Measurements from ENCODE around the gene TXNL4B. TPM values are rescaled to one million over a fixed set of nuclear protein-coding genes. Genes with fewer than 3 reads are reported as not detected.

Gene TXNL4B
- total and polyA plus RNA-seq, 2 donors from 2014 or later = 11.9 to 16.1 TPM

DNA sequence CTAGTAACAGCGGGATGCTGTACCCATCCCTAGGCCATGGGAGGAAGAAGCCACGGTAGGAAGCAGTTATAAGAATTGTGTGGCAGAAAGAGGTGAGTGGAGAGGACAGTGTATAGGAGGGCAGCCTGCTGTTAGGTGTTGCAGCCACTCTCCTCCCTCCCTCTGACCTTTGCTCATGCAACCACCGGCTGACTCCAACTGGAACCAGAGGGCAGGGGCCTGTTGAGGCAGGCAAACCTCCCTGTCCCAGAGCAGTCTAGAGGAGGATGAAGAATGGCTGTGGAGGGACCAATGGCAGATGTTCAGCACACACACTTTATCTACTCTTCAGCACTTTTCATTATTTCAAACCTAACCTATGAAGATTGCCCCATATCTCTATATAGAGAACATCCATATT lies 2.2 kb downstream of the TXNL4B start:
- no peak for FAIRE-seq
- TF ChIP-seq, protein P1, sequence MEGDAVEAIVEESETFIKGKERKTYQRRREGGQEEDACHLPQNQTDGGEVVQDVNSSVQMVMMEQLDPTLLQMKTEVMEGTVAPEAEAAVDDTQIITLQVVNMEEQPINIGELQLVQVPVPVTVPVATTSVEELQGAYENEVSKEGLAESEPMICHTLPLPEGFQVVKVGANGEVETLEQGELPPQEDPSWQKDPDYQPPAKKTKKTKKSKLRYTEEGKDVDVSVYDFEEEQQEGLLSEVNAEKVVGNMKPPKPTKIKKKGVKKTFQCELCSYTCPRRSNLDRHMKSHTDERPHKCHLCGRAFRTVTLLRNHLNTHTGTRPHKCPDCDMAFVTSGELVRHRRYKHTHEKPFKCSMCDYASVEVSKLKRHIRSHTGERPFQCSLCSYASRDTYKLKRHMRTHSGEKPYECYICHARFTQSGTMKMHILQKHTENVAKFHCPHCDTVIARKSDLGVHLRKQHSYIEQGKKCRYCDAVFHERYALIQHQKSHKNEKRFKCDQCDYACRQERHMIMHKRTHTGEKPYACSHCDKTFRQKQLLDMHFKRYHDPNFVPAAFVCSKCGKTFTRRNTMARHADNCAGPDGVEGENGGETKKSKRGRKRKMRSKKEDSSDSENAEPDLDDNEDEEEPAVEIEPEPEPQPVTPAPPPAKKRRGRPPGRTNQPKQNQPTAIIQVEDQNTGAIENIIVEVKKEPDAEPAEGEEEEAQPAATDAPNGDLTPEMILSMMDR (IDR thresholded peaks at IDR 0.05; ENCODE audit: borderline replicate concordance, extremely low read depth, insufficient read depth) = no peak

DNA sequence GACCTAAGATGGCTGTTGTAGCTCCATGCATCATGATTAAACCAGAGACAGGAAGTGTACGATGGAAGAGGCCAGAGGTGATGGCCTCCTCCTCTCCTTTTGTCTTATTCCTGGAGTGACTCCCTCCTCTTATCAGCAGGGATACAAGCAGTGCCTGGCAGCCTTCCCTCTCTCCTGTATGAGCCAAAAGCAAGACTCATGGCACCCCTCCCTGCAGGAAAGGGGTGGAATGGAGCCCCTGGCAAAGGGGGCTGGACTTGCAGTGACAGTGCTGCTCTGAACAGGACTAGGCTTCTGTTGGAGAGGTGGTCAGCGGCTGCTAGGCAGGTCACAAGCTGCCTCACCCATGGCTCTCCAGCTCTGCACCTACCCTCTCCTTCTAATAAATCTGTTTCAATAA lies 8.4 kb downstream of the TXNL4B start:
- TF ChIP-seq, protein P1 (IDR thresholded peaks at IDR 0.05; ENCODE audit: borderline replicate concordance, extremely low read depth, insufficient read depth) = no peak
- peaks cover 0 to 34% (median 31%) of the 10 kb centered on the region in 3 donors for H3K36me3 ChIP-seq (ENCODE audit: control insufficient read depth in 2 of 3, insufficient read depth in 3 of 3, low read length in 3 of 3)

More for the DNA sequence above, 2.2 kb downstream of the TXNL4B start:
- Histone ChIP-seq H3K4me1 (ENCODE audit: control insufficient read depth in 2 of 3, insufficient read depth in 2 of 3, low read depth in 1 of 3, low read length in 3 of 3) (peaks cover 2 to 20% (median 8%) of the 10 kb centered on the region in 3 donors), H3K27ac (ENCODE audit: low read depth in 2 of 2, low read length in 2 of 2) (no peak overlapping the region), H3K27me3 (ENCODE audit: control insufficient read depth, insufficient read depth, low read length) (no peaks in the 10 kb centered on the region), H3K9ac (ENCODE audit: low read length in 3 of 3) (no peak overlapping the region), H3K36me3 (ENCODE audit: control insufficient read depth in 2 of 3, insufficient read depth in 3 of 3, low read length in 3 of 3) (peaks cover 0 to 34% (median 17%) of the 10 kb centered on the region in 3 donors), H3K4me3 (ENCODE audit: low read length in 3 of 3) (no peak overlapping the region), H3K9me3 (ENCODE audit: control insufficient read depth in 2 of 3, insufficient read depth in 1 of 3, low read length in 3 of 3) (no peaks in the 10 kb centered on the region)
- no peak for DNase-seq
- intact Hi-C loops (cut with DNase I) = no loop called here

DNA sequence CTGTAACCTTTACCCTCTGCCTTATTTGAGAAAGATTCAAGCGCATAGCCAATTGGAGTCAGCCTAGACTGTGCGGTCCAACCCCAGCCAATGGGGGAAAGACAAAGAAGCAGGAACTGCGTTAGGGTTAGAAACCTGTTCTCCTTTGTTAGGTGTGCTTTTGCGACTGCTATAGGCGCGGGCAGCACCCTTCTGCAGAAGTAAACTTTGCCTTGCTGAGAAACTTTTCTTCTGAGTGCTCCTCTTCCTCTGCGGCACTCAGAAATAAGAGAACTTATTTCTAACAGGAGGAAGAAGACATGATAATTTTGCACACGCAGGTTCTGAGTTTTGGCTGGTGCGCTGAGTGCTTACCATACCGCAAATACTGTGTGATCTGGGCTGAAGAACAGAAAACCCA lies 9.0 kb downstream of the TXNL4B start:
- Histone ChIP-seq H3K4me1 (ENCODE audit: control insufficient read depth in 2 of 3, insufficient read depth in 2 of 3, low read depth in 1 of 3, low read length in 3 of 3) (no peaks in the 10 kb centered on the region), H3K9ac (ENCODE audit: low read length in 3 of 3) (no peak overlapping the region), H3K27me3 (ENCODE audit: control insufficient read depth, insufficient read depth, low read length) (no peaks in the 10 kb centered on the region), H3K27ac (ENCODE audit: low read depth in 2 of 2, low read length in 2 of 2) (no peak overlapping the region), H3K4me3 (ENCODE audit: low read length in 3 of 3) (no peak overlapping the region), H3K36me3 (ENCODE audit: control insufficient read depth in 2 of 3, insufficient read depth in 3 of 3, low read length in 3 of 3) (peaks cover 0 to 31% (median 25%) of the 10 kb centered on the region in 3 donors), H3K9me3 (ENCODE audit: control insufficient read depth in 2 of 3, insufficient read depth in 1 of 3, low read length in 3 of 3) (no peaks in the 10 kb centered on the region)
- TF ChIP-seq, protein P1 (IDR thresholded peaks at IDR 0.05; ENCODE audit: borderline replicate concordance, extremely low read depth, insufficient read depth) = no peak
- no peak for FAIRE-seq
- intact Hi-C loops (cut with DNase I) = no loop called here
- DNase-seq = no peak

More for the DNA sequence above, 8.4 kb downstream of the TXNL4B start:
- no peaks in the 10 kb centered on the region for H3K27me3 ChIP-seq (ENCODE audit: control insufficient read depth, insufficient read depth, low read length)
- no peak overlapping the region for H3K4me3 ChIP-seq (ENCODE audit: low read length in 3 of 3)
- intact Hi-C loops (cut with DNase I) = no loop called here
- FAIRE-seq (no peak), DNase-seq (no peak)
- H3K4me1 ChIP-seq (ENCODE audit: control insufficient read depth in 2 of 3, insufficient read depth in 2 of 3, low read depth in 1 of 3, low read length in 3 of 3) = no peaks in the 10 kb centered on the region
- no peak overlapping the region for H3K9ac ChIP-seq (ENCODE audit: low read length in 3 of 3)
- no peak overlapping the region for H3K27ac ChIP-seq (ENCODE audit: low read depth in 2 of 2, low read length in 2 of 2)
- H3K9me3 ChIP-seq (ENCODE audit: control insufficient read depth in 2 of 3, insufficient read depth in 1 of 3, low read length in 3 of 3) = no peaks in the 10 kb centered on the region
